Measurements from ENCODE around the gene SARDH.

Gene SARDH

DNA sequence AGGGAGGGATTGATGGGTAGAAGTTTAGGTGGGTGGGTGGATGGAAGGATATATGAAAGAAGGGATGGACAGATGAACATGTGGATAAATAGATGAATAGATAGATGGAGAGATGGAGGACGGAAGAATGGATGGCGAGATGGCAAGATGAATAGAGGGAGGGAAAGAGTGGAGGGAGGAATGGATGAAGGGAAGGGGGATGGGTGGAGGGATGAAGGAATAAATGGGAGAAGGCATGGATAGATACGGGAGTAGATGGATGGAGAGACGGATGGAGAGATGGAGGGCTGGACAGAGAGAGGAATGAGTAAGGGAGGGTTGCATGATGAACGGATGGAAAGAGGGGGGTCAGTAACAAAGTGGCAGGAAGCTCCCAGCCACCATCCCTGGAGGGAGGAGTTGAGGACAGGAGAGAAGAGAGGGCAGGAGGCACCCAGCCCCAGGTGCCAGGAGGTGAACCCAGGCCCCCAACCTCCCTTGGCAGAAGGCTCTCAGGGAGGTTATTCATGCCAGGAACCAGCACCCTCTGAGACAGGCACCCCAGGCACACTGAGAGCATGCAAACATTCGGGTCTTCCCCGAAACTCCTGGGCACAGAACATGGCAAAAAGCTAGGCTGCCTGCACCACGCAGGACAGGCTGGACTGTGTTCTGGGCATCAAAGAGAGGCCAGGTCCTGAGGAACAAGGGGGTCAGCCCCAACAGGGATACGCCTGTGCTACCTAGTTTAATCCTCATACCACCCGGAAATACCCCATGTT, 9.1 kb downstream of the SARDH start:
- no peak for DNase-seq (ENCODE audit: low read depth)
- H3K4me3 ChIP-seq (ENCODE audit: control insufficient read depth, low read depth, low read length): no peak overlapping the region
- TF ChIP-seq, protein P1, sequence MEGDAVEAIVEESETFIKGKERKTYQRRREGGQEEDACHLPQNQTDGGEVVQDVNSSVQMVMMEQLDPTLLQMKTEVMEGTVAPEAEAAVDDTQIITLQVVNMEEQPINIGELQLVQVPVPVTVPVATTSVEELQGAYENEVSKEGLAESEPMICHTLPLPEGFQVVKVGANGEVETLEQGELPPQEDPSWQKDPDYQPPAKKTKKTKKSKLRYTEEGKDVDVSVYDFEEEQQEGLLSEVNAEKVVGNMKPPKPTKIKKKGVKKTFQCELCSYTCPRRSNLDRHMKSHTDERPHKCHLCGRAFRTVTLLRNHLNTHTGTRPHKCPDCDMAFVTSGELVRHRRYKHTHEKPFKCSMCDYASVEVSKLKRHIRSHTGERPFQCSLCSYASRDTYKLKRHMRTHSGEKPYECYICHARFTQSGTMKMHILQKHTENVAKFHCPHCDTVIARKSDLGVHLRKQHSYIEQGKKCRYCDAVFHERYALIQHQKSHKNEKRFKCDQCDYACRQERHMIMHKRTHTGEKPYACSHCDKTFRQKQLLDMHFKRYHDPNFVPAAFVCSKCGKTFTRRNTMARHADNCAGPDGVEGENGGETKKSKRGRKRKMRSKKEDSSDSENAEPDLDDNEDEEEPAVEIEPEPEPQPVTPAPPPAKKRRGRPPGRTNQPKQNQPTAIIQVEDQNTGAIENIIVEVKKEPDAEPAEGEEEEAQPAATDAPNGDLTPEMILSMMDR (IDR thresholded peaks at IDR 0.05; ENCODE audit: control insufficient read depth, insufficient read depth, low read depth, low read length, missing control alignments): no peak

DNA sequence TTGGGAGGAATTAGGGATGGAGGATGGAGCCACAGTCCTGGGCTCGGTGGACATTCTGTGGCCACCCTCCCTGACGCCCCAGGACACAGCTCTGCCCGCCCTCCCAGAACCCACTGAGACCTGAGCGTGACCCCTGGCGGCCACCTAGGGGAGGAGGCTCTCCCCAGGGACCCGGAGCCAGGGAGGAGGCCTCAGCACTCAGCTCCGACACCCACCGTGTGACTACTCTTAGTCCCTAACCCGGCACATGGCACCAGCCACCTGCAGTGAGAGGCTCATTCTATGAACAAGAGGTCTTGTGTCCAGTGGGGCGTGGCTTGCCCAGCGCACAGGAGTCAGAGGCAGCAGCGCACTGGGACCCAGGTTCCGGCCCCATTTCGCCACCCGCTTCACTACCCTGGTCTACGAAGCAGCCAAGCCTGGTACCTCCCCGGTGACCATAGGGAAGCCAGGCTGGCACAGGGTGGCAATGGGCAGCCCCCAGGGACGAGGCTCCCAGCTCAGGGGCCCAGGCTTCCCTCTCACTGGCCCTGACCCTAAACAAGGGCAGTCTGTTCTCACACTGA, 10.2 kb downstream of the SARDH start:
- no peak overlapping the region for H3K4me3 ChIP-seq (ENCODE audit: control insufficient read depth, low read depth, low read length)
- DNase-seq (ENCODE audit: low read depth): no peak
- TF ChIP-seq, protein P1 (IDR thresholded peaks at IDR 0.05; ENCODE audit: control insufficient read depth, insufficient read depth, low read depth, low read length, missing control alignments): no peak

DNA sequence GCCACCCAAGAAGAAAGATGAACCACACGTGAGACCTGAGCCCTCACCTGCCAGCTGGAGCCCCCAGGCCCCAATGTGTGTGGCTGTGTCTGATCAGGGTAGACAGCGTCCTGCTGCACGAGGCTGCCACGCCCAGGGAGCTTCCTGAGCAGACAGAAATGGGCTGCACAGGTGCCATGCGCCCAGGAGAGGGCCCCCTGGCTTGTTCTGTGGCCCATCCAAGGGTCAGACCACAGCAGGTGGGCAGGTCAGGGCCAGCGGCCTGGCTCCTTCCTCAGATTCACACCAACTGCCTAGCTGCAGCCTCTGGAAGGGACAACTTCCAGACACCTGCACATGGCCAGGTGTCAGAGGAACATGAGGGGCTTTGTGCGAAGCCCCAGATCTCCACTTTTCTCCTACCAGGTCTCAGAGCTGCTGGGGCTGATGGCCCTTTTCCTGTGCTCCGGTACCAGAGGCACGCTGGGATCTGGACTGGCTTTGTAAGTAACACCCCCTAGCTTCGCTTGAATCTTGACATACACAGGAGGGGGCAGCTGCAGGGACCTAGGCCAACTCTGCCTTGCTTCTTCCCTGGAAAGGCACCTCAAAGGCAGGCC, 10.8 kb downstream of the SARDH start:
- TF ChIP-seq, protein P1 (IDR thresholded peaks at IDR 0.05; ENCODE audit: control insufficient read depth, insufficient read depth, low read depth, low read length, missing control alignments): no peak
- no peak for DNase-seq (ENCODE audit: low read depth)
- H3K4me3 ChIP-seq (ENCODE audit: control insufficient read depth, low read depth, low read length): no peak overlapping the region

GRCh38 chr9:133726401-133727276, 11.5 kb downstream of the SARDH start:
- TF ChIP-seq, protein P1 (IDR thresholded peaks at IDR 0.05; ENCODE audit: control insufficient read depth, insufficient read depth, low read depth, low read length, missing control alignments): peak; percentile 54
- no peak for DNase-seq (ENCODE audit: low read depth)
- no peak overlapping the region for H3K4me3 ChIP-seq (ENCODE audit: control insufficient read depth, low read depth, low read length)

GRCh38 chr9:133725886-133726285, 12.3 kb downstream of the SARDH start:
- TF ChIP-seq, protein P1 (IDR thresholded peaks at IDR 0.05; ENCODE audit: control insufficient read depth, insufficient read depth, low read depth, low read length, missing control alignments): no peak
- H3K4me3 ChIP-seq (ENCODE audit: control insufficient read depth, low read depth, low read length): no peak overlapping the region
- DNase-seq (ENCODE audit: low read depth): no peak

DNA sequence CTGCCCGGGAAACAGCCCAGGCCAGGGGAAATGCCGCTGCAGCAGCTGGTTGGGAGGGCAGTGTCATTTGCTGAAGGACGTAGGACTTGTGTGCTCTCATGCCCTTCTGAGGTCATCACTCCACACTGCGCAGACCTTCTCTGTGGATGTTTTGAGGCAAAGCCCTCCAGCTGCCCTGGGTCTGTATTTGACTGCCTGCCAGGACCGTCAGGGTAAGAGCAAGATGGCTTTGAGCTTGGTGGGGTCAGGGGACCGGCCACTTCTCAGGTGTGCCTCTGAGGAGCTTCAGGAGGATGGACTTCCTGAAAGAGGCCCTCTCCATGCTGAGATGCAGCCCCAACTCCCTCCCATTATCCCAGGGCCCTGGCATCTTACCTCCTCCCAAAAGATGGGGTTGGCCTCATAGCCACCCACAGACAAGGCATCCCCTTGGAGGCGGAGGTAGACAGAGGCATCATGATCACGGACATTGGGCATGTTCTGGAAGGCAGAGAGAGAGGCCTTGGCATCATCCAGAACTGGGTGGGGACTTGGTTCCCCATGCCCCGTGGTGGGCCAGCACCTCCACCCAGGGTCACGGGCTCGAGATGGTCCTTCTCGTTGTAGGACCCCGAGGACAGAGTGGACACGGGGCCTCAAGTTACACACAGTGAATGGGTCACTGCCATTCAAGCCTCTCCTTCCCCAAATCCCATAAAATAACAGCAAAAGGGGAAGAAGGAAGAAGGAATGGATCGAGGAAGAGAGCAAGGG, 19.4 kb downstream of the SARDH start:
- no peak for DNase-seq (ENCODE audit: low read depth)
- no peak overlapping the region for H3K4me3 ChIP-seq (ENCODE audit: control insufficient read depth, low read depth, low read length)
- TF ChIP-seq, protein P1 (IDR thresholded peaks at IDR 0.05; ENCODE audit: control insufficient read depth, insufficient read depth, low read depth, low read length, missing control alignments): no peak
